ENCODE data around the gene DOCK3. TPM values are rescaled to one million over a fixed set of nuclear protein-coding genes. Genes with fewer than 3 reads are reported as not detected.
A peak's percentile ranks its signal among the peaks of the same experiment; 100 is the strongest.
"Not testable (repeated sequence)": the region's sequence is repeated elsewhere in the genome, so short reads cannot be mapped to it uniquely, and the experiment has no call there.

The DOCK3 gene
- total RNA-seq, 1 experiment from 2014 or later = 0.46 TPM

- no peak for DNase-seq (ENCODE audit: low read depth)
Observed at GRCh38 chr3:51384055-51384725, 709.5 kb downstream of the DOCK3 start.

GRCh38 chr3:51384726-51385473, 710.2 kb downstream of the DOCK3 start, which contains the start of gene MANF:
Gene MANF (plus strand): TSS chr3:51385291. CDS start chr3:51385343, 52 bp downstream.
- peak; percentile 97 for DNase-seq (ENCODE audit: low read depth)

- no peak for DNase-seq (ENCODE audit: low read depth)
Observed at GRCh38 chr3:51385621-51386091, 710.9 kb downstream of the DOCK3 start.

- no peak for DNase-seq (ENCODE audit: low read depth)
Observed at GRCh38 chr3:51386159-51386851, 711.6 kb downstream of the DOCK3 start.

GRCh38 chr3:51386852-51387229, 712.1 kb downstream of the DOCK3 start:
- DNase-seq (ENCODE audit: low read depth) = no peak

GRCh38 chr3:51387281-51387680, 712.6 kb downstream of the DOCK3 start:
- not testable (repeated sequence) for DNase-seq (ENCODE audit: low read depth)

GRCh38 chr3:51388286-51389029, 713.7 kb downstream of the DOCK3 start:
- DNase-seq (ENCODE audit: low read depth) = peak; percentile 26

- peak; percentile 41 for DNase-seq (ENCODE audit: low read depth)
Observed at GRCh38 chr3:51389423-51390183, 714.9 kb downstream of the DOCK3 start.

GRCh38 chr3:51390246-51391074, 715.7 kb downstream of the DOCK3 start:
- DNase-seq (ENCODE audit: low read depth) = no peak

GRCh38 chr3:51391075-51391565, 716.4 kb downstream of the DOCK3 start, which contains the start of gene RBM15B:
Gene RBM15B (plus strand): TSS chr3:51391285. CDS start chr3:51391400, 115 bp downstream.
- DNase-seq (ENCODE audit: low read depth) = peak; percentile 94

- DNase-seq (ENCODE audit: low read depth) = peak; percentile 31
Observed at GRCh38 chr3:51391566-51392354, 717.0 kb downstream of the DOCK3 start.

GRCh38 chr3:51392355-51393133, 717.8 kb downstream of the DOCK3 start:
- no peak for DNase-seq (ENCODE audit: low read depth)

GRCh38 chr3:51393134-51393495, 718.4 kb downstream of the DOCK3 start:
- no peak for DNase-seq (ENCODE audit: low read depth)

GRCh38 chr3:51393564-51393963, 718.8 kb downstream of the DOCK3 start:
- DNase-seq (ENCODE audit: low read depth) = no peak

- DNase-seq (ENCODE audit: low read depth) = no peak
Observed at GRCh38 chr3:51394541-51394940, 719.8 kb downstream of the DOCK3 start.

- DNase-seq (ENCODE audit: low read depth) = no peak
Observed at GRCh38 chr3:51395493-51396213, 720.9 kb downstream of the DOCK3 start.

- no peak for DNase-seq (ENCODE audit: low read depth)
Observed at GRCh38 chr3:51396401-51396800, 721.7 kb downstream of the DOCK3 start.

All from LHCN-M2 (cell line).